CMK (cell line): ENCODE measurements around the gene ZNF132.
"Not testable (repeated sequence)": the region's sequence is repeated elsewhere in the genome, so short reads cannot be mapped to it uniquely, and the experiment has no call there.

Experiments
- DNase-seq: peaks from one replicate; pipeline ENCODE4 v3.0.0-alpha.2; 2010; ENCODE audit warnings: low read depth

ZNF132 gene

DNA sequence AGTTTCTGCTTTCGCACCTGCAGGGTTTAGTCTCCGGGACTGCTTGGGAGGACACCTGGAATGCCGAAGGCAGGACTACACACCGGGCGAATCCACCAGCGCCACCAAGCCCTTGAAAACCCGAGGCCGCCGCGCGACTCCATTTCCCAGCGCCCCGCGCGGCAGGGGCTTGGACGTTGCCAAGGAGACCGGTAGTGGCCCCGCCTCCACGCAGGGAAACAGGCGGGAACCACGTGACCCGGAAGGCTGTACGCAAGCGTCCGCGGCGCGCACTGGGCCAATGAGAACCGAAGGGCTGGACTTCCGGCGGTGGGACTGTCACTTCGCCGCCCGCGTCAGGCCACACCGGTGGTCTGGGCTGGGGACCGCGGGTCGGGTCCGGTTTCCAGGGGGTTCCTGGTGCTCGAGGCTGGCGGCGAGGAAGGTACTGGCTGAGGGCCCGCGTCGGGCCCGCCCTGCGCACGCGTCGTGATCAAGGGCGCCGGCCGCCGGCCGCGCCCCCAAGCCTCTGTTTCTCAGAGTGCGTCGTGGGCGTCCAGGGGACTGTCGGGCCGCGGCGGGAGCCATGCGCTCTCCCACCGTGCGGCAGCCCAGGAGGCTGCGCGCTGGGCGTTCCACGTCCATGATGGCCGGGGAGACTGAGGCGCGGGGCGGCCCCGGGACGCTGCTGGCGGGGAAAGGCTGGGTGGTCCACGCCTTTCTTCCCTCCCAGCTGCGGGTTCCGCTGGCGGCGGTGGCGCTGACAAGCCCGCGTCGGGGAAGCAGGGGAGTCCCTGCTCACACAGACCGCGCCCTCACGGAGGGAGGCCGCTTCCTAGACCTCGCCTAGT, 27.0 kb upstream of the ZNF132 start, which contains the start of gene ZNF324:
Gene ZNF324, plus strand, starts transcription at position 321 of the 830 bp plus-strand sequence. CDS start 2,106 bp downstream, outside the sequence.
- DNase-seq: peak; percentile 95

DNA sequence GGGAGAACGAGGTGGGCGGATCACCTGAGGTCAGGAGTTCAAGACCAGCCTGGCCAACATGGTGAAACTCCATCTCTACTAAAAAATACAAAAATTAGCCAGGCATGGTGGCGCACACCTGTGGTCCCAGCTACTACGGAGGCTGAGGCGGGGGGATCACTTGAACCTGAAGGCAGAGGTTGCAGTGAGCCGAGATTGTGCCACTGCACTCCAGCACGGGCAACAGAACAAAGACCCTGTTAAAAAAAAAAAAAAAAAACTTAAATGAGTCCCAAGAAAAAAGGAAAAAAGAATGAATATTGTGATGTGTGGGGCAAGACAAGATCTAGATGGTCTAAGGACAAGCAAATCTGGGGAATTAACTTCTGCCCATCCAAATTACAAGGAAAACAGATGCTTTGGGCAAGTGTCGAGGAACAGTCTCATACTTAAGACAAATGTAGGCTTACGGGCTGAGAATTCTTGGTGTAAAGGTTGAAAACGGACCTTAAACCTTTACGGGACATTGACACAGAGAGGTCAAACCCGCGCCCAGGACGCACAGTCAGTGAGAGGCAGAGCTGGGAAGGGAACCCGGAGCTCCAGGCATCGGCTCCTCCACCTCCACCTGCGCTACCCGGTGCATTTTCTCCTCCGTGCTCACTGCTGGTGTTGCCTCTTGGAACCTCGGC, 26.3 kb upstream of the ZNF132 start:
- DNase-seq: no peak

GRCh38 chr19:58460039-58460438, 20.1 kb upstream of the ZNF132 start:
- no peak for DNase-seq

- no peak for DNase-seq
These were observed 16.2 kb upstream of the ZNF132 start for GRCh38 chr19:58456111-58456510.

- no peak for DNase-seq
These were observed 15.4 kb upstream of the ZNF132 start for GRCh38 chr19:58455306-58455705.

DNA sequence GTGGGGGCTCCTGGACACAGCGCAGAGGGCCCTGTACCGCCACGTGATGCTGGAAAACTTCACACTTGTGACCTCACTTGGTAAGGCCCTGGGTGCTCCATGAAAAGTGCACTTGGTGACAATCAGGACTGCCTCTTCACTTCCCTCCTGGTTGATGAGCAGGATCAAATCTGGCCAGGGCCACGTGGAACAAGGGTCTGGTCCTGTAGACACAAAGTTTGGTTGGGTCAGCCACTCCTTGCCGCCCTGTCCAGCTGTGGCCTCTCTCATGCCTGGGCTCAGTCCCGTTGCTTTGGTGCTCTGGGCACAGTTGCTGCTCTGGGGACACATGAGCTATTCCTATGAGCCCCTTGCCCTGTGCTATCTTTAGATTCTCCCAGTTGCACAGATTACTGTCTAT, 13.8 kb upstream of the ZNF132 start:
- no peak for DNase-seq

GRCh38 chr19:58451358-58452101, 11.6 kb upstream of the ZNF132 start, which contains the start of gene ZNF324B:
Gene ZNF324B, plus strand, starts transcription at chr19:58451622. Its CDS starts 2,080 bp downstream, at chr19:58453702.
- peak; percentile 97 for DNase-seq

DNA sequence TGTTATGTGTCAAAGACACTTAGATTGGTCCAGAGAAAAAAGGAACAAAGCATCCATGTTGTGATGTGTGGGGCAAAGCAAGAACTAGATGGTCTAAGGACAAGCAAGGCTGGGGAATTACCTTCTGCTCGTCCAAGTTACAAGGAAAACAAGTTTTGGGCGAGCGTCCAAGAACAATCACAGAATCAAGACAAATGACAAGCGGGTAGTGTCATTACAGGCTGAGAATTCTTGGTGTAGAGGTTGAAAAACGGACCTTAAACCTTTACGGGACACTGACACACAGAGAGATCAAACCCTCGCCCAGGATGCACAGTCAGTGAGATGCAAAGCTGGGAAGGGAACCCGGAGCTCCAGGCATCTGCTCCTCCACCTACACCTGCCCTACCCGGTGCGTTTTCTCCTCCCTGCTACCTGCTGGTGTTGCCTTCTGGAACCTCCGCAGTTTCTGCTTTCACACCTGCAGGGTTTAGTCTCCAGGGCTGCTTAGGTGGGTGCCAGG, 11.0 kb upstream of the ZNF132 start:
- no peak for DNase-seq

DNA sequence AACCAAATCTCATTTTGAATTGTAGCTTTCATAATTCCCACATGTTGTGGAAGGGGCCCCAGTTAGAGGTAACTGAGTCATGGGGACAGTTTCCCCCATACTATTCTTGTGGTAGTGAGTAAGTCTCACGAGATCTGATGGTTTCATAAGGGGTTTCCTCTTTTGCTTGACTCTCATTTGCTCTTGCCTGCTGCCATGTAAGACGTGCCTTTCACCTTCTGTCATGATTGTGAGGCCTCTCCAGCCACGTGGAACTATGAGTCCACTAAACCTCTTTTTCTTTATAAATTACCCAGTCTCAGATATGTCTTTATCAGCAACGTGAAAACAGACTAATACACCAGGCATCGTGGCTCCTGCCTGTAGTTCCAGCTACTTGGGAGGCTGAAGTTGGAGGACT, 10.0 kb upstream of the ZNF132 start:
- not testable (repeated sequence) for DNase-seq

DNA sequence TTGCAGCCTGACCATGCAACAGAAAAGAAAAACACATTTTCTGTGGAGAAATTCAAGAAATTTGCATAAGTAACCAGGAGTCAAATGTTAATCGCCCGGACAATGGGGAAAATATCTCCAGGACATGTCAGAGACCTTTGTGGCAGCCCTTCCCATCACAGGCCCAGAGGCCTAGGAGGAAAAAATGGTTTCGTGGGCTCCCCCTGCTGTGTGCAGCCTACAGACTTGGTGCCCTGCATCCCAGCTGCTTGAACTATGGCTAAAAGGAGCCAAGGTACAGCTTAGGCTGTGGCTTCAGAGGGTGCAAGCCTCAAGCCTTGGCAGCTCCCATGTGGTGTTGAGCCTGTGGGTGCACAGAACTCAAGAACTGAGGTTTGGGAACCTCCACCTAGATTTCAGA, 8.9 kb upstream of the ZNF132 start:
- DNase-seq: not testable (repeated sequence)

DNA sequence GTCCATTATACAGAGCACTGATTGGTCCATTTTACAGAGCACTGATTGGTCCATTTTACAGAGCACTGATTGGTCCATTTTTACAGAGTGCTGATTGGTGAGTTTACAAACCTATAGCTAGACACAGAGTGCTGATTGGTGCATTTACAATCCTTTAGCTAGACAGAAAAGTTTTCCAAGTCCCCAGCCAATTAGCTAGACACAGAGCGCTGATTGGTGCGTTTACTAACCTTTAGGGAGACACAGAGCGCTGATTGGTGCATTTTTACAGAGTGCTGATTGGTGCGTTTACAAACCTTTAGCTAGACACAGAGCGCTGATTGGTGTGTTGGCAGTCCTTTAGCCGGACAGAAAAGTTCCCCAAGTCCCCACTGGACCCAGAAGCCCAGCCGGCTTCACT, 3.0 kb upstream of the ZNF132 start:
- DNase-seq: not testable (repeated sequence)

GRCh38 chr19:58440556-58440955, 603 bp upstream of the ZNF132 start:
- no peak for DNase-seq

DNA sequence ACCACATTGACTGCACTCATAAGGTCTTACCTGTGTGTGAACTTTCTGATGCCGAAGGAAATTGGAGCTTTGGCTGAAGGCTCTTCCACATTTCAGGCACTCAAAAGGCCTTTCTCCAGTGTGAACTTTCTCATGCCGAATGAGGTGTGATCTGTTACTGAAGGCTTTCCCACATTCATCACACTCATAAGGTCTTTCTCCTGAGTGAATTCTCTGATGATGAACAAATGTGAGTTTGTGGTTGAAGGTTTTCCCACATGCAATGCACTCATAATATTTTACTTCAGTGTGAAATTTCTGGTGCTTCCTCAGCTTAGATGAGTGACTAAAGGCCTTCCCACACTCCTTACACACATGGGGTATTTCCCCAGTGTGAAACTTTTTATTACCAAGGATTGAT, 5.7 kb downstream of the ZNF132 start:
- DNase-seq: no peak

DNA sequence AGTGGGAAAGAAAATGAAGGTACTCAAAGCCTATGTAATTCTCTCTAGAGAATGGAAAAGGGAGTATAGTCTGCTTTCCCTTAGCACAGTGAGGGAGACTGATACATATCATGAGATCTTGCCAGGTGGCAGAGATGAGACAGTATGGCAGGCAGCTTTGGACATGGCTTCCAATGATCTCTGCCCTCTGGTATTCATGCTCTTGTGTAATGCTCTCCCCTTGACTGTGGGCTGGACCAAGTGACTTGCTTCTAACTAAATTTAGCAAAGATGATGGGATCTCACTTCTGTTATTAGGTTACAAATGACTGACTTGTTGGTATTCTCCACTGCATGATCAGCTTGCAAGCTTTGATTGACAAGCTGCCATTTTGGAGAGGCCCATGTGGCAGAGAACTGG, 10.2 kb downstream of the ZNF132 start:
- no peak for DNase-seq

GRCh38 chr19:58428617-58429016, 11.3 kb downstream of the ZNF132 start:
- DNase-seq: no peak

GRCh38 chr19:58417071-58417470, 22.9 kb downstream of the ZNF132 start:
- DNase-seq: no peak

DNA sequence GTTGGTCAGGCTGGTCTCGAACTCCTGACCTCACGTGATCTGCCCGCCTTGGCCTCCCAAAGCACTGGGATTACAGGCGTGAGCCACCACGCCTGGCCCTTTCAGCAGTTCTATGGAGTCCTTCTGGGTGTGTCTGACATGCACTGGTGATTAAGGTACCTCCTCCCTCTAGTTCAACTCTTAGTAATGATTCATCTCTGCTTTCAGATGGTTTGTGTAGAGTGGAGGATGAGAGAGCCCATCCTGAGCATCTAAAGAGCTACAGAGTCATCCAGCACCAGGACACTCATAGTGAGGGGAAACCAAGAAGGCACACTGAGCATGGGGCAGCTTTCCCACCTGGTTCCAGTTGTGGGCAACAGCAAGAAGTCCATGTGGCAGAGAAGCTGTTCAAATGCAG, 23.3 kb downstream of the ZNF132 start:
- DNase-seq: no peak

DNA sequence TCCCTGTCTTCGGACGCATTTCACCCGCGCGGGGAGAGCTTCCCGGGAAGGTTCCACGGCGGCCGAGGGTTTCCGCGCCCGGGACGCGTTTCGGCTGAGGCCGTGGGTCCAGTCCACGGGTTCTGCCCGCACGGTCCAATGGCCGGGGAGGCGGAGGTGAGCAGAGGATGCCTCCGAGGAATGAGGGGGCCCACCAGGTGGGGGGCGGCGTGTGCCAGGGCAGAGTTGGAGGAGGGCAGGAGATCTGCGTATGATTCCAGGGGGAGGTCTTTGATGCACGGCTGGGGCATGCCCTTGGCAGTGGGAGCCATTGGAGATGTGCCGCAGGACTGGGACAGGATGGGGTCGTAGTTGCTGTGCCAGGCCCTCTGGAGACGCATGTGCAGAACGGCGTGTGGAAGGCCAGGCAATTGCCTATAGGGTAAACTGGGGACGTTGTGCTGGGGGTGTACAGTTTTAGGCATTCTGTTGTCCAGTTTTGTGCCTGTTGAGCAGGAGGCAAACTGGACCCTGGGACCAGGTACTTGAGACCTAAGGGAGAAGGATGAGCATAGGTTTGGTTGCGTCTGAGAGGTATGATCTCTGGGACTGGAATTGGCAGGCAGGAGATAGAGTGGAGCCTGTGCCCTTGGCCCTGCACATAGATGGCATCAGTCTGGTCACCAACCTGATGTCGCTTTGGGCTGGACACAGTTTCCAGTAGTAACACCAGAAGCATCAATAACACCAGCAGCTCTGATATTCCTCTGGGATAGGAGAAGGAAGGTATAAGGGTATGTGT, 30.8 kb downstream of the ZNF132 start:
- no peak for DNase-seq

GRCh38 chr19:58408152-58409009, 31.6 kb downstream of the ZNF132 start, which contains the start of gene ZNF584:
Gene ZNF584, plus strand, starts transcription at chr19:58408649. Its CDS starts 499 bp downstream, at chr19:58409148.
- peak; percentile 94 for DNase-seq

DNA sequence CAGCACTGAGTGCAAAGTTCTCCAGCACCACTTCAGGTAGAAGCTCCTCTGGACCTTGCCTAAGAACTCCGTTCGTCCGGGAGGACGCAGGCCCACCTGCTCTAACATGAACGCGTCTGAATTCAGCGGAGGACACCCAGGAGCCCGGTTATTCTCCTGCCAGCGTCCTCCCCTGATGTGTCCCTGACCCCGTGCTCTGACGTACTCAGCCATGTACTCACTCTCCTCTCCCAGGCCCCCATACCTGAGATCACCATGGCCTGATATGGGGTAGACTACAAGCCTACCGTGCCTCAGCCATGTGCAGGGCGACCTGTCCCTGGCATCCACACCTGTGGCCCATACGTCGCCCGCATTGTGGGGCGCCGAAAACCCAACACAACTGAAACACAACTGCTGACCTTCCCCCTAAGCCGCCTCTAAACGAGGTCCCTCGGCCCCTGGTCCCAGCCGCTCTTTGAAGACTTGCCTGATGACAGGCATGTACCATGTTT, 32.2 kb downstream of the ZNF132 start:
- no peak for DNase-seq
